Activated naive CD4-positive, alpha-beta T cell treated with anti-CD3 and anti-CD28 coated beads for 36 hours (primary cell): ENCODE results near the gene ZSWIM8. TPM values are rescaled to one million over a fixed set of nuclear protein-coding genes. Genes with fewer than 3 reads are reported as not detected.
A peak's percentile ranks its signal among the peaks of the same experiment; 100 is the strongest.
"Not testable (repeated sequence)": the region's sequence is repeated elsewhere in the genome, so short reads cannot be mapped to it uniquely, and the experiment has no call there.

Experiments
- CTCF ChIA-PET: fragments of 350-600 bp; sonication (Branson Sonifier 250); formaldehyde crosslinking; loops from one replicate; lab custom pipeline; 2021; ENCODE audit warnings: antibody characterized with exemption; lab: Charles Lee
- DNase-seq: peaks from one replicate; pipeline ENCODE4 v3.0.0-alpha.2; 2020
- H3K27ac Mint-ChIP-seq: one replicate; pipeline ENCODE4 v1.8.0; 2021; ENCODE audit warnings: mild to moderate bottlenecking, mixed read lengths
- H3K27me3 Mint-ChIP-seq: one replicate; pipeline ENCODE4 v1.8.0; 2021; ENCODE audit warnings: low read depth, mixed read lengths
- H3K36me3 Mint-ChIP-seq: one replicate; pipeline ENCODE4 v1.8.0; 2021; ENCODE audit warnings: low read depth, mixed read lengths
- H3K4me1 Mint-ChIP-seq: one replicate; pipeline ENCODE4 v1.8.0; 2021; ENCODE audit warnings: low read depth, mixed read lengths
- H3K4me3 Mint-ChIP-seq: one replicate; pipeline ENCODE4 v1.8.0; 2021; ENCODE audit warnings: mild to moderate bottlenecking, moderate library complexity, mixed read lengths
- H3K9me3 Mint-ChIP-seq: one replicate; pipeline ENCODE4 v1.8.0; 2021; ENCODE audit warnings: mixed read lengths
- intact Hi-C: fragments of 100-400 bp; cut with micrococcal nuclease; formaldehyde crosslinking; loops from one replicate; pipeline ENCODE4 v1.15.1; 2023
- total RNA-seq, 2 experiments: library from RNA; stranded (reverse); gene quantifications; one replicate each; pipeline ENCODE4 v1.2.3, GENCODE V29; 2021

The ZSWIM8 gene
- total RNA-seq, 2 experiments from 2014 or later = 25.8 to 26.7 TPM

GRCh38 chr10:73774637-73775036, 10.8 kb upstream of the ZSWIM8 start:
- H3K27me3 Mint-ChIP-seq = no peaks in the 10 kb centered on the region

DNA sequence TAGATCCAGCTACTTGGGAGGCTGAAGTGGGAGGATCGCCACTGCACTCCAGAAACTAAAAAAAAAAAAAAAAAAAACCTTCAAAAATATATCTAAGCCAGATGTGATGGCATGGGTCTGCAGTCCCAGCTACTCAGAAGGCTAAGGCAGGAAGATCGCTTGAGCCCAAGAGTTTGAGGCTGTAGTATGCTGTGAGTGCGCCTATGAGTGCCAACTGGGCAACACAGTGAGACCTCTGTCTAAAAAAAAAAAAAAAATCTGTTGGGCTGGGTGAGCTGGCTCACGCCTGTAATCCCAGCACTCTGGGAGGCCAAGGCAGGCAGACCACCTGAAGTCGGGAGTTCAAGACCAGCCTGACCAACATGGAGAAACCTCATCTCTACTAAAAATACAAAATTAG, 6.4 kb upstream of the ZSWIM8 start:
- no peak for DNase-seq
- H3K9me3 Mint-ChIP-seq = no peaks in the 10 kb centered on the region
- intact Hi-C loops = no loop called here
- H3K27ac Mint-ChIP-seq = no peak overlapping the region
- H3K27me3 Mint-ChIP-seq = no peaks in the 10 kb centered on the region
- peaks cover 26% of the 10 kb centered on the region for H3K36me3 Mint-ChIP-seq
- CTCF ChIA-PET = no interaction called here
- peaks cover 54% of the 10 kb centered on the region for H3K4me1 Mint-ChIP-seq
- H3K4me3 Mint-ChIP-seq = no peak overlapping the region

More at GRCh38 chr10:73774637-73775036, 10.8 kb upstream of the ZSWIM8 start:
- peaks cover 41% of the 10 kb centered on the region for H3K36me3 Mint-ChIP-seq
- no peaks in the 10 kb centered on the region for H3K9me3 Mint-ChIP-seq
- H3K4me3 Mint-ChIP-seq = peak overlapping the region; percentile 93
- DNase-seq = no peak
- intact Hi-C loops = loop anchor here (5.0 kb wide), 3 partner anchors 147 to 277 kb away; partner anchors contain the start of gene PPP3CB
- CTCF ChIA-PET = interaction anchor here (1.2 to 3.4 kb wide), 2 partner anchors 12 to 166 kb away, joined by 4 to 9 read pairs; no protein-coding TSS in a partner anchor
- H3K4me1 Mint-ChIP-seq = peaks cover 31% of the 10 kb centered on the region
- no peak overlapping the region for H3K27ac Mint-ChIP-seq

DNA sequence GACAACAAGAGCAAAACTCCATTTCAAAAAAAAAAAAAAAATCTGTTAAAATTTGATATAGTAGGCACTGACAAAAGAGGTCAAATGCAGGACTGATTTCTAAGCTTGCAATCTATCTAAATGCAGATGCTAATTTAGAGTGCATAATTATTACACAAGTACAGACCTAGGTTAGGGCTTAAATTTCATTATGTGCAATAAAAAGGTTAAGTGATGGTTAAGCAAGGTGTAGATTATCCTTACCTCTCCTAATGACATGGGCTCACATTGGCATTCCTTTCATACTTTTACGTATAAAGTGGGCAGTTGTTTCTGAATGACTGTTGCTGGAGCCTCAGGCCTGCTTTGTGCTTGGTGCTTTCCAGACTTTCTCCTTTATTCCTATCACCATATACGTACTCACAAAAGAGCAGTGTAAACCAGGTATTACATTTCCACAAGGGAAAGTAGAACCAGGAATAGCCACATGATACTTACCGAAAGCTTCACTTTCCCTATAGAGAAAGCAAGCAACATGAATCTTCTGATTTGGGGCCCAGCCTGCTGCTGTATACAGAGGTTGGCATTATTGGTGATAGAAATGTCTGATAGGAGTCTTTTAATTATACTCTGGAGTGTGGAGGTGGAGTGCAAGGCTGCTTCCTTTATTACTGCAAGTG, 5.7 kb upstream of the ZSWIM8 start:
- intact Hi-C loops = no loop called here
- Mint-ChIP-seq H3K27ac (peak overlapping the region; percentile 27), H3K9me3 (no peaks in the 10 kb centered on the region), H3K4me3 (peak overlapping the region; percentile 8), H3K36me3 (peaks cover 21% of the 10 kb centered on the region), H3K27me3 (no peaks in the 10 kb centered on the region), H3K4me1 (peaks cover 52% of the 10 kb centered on the region)
- DNase-seq = no peak
- CTCF ChIA-PET = interaction anchor here (4.2 kb wide), 1 partner anchor 11 kb away, joined by 17 read pairs; no protein-coding TSS in a partner anchor

- intact Hi-C loops = no loop called here
- Mint-ChIP-seq H3K27me3 (no peaks in the 10 kb centered on the region), H3K36me3 (peaks cover 19% of the 10 kb centered on the region), H3K9me3 (no peaks in the 10 kb centered on the region), H3K4me1 (peaks cover 50% of the 10 kb centered on the region), H3K27ac (no peak overlapping the region), H3K4me3 (peak overlapping the region; percentile 98)
- no peak for DNase-seq
- CTCF ChIA-PET = interaction anchor here (0.5 to 4.2 kb wide), 2 partner anchors 12 to 204 kb away, joined by 3 to 17 read pairs; no protein-coding TSS in a partner anchor
Observed at GRCh38 chr10:73780301-73780700, 5.1 kb upstream of the ZSWIM8 start.

DNA sequence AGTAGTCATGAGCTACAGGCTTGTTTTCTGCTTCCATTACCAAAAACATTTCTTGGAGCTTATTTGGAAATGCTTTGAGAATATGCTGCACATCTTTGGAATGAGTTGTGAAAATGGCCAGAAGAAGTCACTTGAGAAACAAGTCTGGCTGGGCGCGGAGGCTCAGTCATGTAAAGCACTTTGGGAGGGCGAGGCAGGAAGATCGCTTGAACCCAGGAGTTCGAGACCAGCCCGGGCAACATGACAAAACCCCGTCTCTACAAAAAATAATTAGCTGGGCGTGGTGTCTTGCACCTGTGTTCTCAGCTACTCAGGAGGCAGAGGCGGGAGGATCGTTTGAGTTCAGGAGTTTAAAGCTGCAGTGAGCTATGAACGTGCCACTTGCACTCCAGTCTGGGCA, 4.4 kb upstream of the ZSWIM8 start:
- peak overlapping the region; percentile 98 for H3K4me3 Mint-ChIP-seq
- H3K4me1 Mint-ChIP-seq = peaks cover 46% of the 10 kb centered on the region
- CTCF ChIA-PET = interaction anchor here (0.5 to 4.2 kb wide), 5 partner anchors 8 to 204 kb away, joined by 3 to 17 read pairs (median 4); a partner anchor contains a TSS
- H3K27me3 Mint-ChIP-seq = no peaks in the 10 kb centered on the region
- intact Hi-C loops = no loop called here
- H3K36me3 Mint-ChIP-seq = peaks cover 12% of the 10 kb centered on the region
- H3K27ac Mint-ChIP-seq = peak overlapping the region; percentile 98
- no peaks in the 10 kb centered on the region for H3K9me3 Mint-ChIP-seq
- no peak for DNase-seq

DNA sequence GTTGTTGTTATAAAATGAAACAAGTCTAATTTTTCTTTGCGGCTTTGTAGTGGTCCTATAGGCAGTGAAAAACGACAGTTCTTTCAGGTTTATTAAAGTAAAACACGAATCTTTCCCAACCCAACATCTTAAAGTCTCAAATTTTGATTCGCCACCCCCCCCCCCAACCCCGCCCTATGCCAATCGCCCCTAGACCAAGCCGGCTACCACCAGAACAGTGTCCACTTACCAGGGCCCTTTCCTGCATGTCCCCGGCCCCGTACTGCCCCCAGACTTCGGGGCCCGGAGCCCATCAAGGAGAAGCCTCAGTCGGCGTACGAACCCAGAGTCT, 3.9 kb upstream of the ZSWIM8 start:
- peak overlapping the region; percentile 98 for H3K27ac Mint-ChIP-seq
- peaks cover 12% of the 10 kb centered on the region for H3K36me3 Mint-ChIP-seq
- H3K4me3 Mint-ChIP-seq = peak overlapping the region; percentile 98
- intact Hi-C loops = no loop called here
- no peaks in the 10 kb centered on the region for H3K9me3 Mint-ChIP-seq
- H3K4me1 Mint-ChIP-seq = peaks cover 51% of the 10 kb centered on the region
- CTCF ChIA-PET = interaction anchor here (0.7 to 4.2 kb wide), 5 partner anchors 9 to 147 kb away, joined by 4 to 17 read pairs (median 4); a partner anchor contains a TSS
- no peaks in the 10 kb centered on the region for H3K27me3 Mint-ChIP-seq
- DNase-seq = no peak

DNA sequence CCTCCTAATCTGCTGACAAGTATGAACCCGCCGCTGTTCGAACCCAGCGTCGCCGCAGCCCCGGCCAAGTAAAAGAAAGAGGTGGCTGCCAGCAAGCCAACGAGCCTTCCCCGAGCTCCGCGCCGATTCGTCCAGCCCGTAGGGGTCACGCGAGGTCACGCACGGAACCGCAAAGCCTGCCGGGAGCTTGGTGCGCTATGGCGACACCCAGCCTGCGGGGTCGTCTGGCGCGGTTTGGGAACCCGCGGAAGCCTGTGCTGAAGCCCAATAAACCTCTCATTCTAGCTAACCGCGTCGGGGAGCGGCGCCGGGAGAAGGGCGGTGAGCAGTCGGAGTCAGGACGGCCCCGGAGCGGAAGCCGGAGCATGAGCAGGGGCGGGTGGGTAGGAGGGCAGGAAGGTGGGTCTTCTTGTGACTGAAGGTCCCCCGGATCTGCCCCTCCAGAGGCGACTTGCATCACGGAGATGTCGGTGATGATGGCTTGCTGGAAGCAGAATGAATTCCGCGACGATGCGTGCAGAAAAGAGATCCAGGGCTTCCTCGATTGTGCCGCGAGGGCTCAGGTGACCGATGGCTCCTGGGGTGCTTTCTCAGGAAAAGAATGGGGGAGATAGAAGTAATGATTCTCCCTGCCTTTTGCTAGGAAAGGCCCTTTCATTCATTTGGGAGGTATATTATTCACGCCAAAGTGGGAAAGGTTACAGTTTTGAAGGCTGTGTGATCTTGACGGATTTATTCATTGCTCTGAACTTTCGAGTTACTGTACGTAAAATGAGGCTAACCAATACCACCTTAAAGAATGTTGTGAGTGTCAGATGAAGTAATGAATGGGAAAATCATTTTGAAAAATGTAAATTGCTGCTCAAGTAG, 3.3 kb upstream of the ZSWIM8 start, which contains the start of gene CHCHD1:
CHCHD1 (plus strand) TSS at position 170 of the 870 bp plus-strand sequence; CDS start at position 198, 28 bp downstream.
- Mint-ChIP-seq H3K4me3 (peak within 1 kb of the TSS; percentile 98), H3K36me3 (peaks cover 8% of the 10 kb centered on the region), H3K4me1 (peaks cover 50% of the 10 kb centered on the region), H3K9me3 (no peaks in the 10 kb centered on the region), H3K27me3 (no peaks in the 10 kb centered on the region), H3K27ac (peak within 1 kb of the TSS; percentile 98)
- peak; percentile 97 for DNase-seq
- intact Hi-C loops = loop anchor here (2.0 kb wide), 1 partner anchor 535 kb away; the partner anchor contains the start of gene DNAJC9
- CTCF ChIA-PET = interaction anchor here (0.7 to 4.2 kb wide), 5 partner anchors 10 to 147 kb away, joined by 4 to 17 read pairs (median 4); a partner anchor contains a TSS

DNA sequence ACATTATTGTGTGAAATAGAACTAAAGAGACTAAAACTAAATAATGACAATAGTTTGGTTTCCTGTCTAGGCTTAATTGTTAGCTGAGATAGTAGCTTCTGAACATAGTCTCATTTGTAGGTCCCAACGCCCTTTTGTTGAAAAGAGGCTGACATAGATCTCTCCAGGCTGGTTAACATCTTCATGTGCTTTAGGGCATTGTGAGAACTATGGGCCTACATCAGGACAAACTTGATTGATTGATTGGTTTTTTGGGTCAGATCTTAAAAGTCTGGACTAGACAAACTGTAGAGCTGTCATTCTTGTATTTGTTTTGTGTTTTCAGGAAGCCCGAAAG, 2.7 kb upstream of the ZSWIM8 start:
- CTCF ChIA-PET = interaction anchor here (1.0 to 4.2 kb wide), 2 partner anchors 10 to 14 kb away, joined by 5 to 17 read pairs; a partner anchor contains a TSS
- no peaks in the 10 kb centered on the region for H3K9me3 Mint-ChIP-seq
- DNase-seq = no peak
- peak overlapping the region; percentile 98 for H3K4me3 Mint-ChIP-seq
- H3K36me3 Mint-ChIP-seq = peaks cover 4% of the 10 kb centered on the region
- H3K27me3 Mint-ChIP-seq = no peaks in the 10 kb centered on the region
- intact Hi-C loops = loop anchor here (2.0 kb wide), 1 partner anchor 536 kb away; the partner anchor contains the start of gene DNAJC9
- H3K4me1 Mint-ChIP-seq = peaks cover 50% of the 10 kb centered on the region
- peak overlapping the region; percentile 98 for H3K27ac Mint-ChIP-seq

DNA sequence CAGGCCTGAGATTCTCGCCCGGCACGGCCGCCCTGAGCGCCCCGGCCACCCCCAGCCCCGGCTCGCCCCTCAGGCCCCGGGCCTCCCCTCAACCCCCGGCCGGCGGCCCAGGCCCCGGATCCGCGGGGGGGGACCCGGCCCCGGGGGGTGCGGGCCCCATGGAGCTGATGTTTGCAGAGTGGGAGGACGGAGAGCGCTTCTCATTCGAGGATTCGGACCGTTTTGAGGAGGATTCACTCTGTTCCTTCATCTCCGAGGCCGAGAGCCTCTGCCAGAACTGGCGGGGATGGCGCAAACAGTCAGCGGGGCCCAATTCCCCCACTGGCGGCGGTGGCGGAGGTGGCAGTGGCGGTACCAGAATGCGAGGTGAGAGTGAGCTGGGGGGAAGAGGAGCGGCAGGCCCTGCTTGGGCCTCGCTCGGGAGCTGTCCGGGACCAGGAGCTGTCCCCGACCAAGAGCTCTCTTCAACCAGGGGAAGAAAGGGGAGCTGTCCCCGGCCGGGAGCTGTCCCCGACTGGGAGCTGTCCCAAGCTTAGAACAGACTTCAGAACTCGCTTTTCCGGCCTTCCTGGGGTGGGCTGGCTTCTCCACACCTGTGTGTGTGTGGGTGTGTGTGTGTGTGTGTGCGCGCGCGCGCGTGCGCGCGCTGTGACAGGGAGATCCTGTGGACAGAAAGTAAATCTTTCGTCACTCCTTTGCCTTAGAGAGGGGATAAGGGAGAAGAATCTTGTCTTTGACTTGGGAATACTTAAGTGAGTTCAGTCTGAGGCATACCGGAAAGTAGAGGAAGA, 510 bp downstream of the ZSWIM8 start:
- Mint-ChIP-seq H3K4me1 (peaks cover 37% of the 10 kb centered on the region), H3K9me3 (no peaks in the 10 kb centered on the region), H3K36me3 (peaks cover 4% of the 10 kb centered on the region), H3K27ac (peak overlapping the region; percentile 97), H3K27me3 (no peaks in the 10 kb centered on the region), H3K4me3 (peak overlapping the region; percentile 98)
- CTCF ChIA-PET = interaction anchor here (1.0 to 1.6 kb wide), 3 partner anchors 13 to 94 kb away, joined by 3 to 11 read pairs (median 9); a partner anchor contains a TSS
- intact Hi-C loops = loop anchor here (1.0 kb wide), 5 partner anchors 14 to 365 kb away; partner anchors contain the start of genes ADK, NDST2 and SEC24C
- peak; percentile 50 for DNase-seq

GRCh38 chr10:73786512-73786885, 1.1 kb downstream of the ZSWIM8 start:
- H3K4me1 Mint-ChIP-seq = peaks cover 34% of the 10 kb centered on the region

GRCh38 chr10:73787031-73787800, 1.8 kb downstream of the ZSWIM8 start:
- CTCF ChIA-PET = interaction anchor here (1.5 to 1.6 kb wide), 3 partner anchors 14 to 22 kb away, joined by 5 to 11 read pairs (median 9); a partner anchor contains a TSS
- Mint-ChIP-seq H3K4me1 (peaks cover 32% of the 10 kb centered on the region), H3K4me3 (peak overlapping the region; percentile 14), H3K36me3 (peaks cover 10% of the 10 kb centered on the region)
- H3K27me3 Mint-ChIP-seq, H3K27ac Mint-ChIP-seq, DNase-seq, H3K9me3 Mint-ChIP-seq, intact Hi-C loops: not testable (repeated sequence)

More at GRCh38 chr10:73786512-73786885, 1.1 kb downstream of the ZSWIM8 start:
- H3K4me3 Mint-ChIP-seq = peak overlapping the region; percentile 98
- DNase-seq = no peak
- intact Hi-C loops = no loop called here
- CTCF ChIA-PET = interaction anchor here (1.0 to 1.6 kb wide), 4 partner anchors 14 to 94 kb away, joined by 3 to 11 read pairs (median 7); a partner anchor contains a TSS
- H3K27ac Mint-ChIP-seq = peak overlapping the region; percentile 62
- no peaks in the 10 kb centered on the region for H3K27me3 Mint-ChIP-seq
- no peaks in the 10 kb centered on the region for H3K9me3 Mint-ChIP-seq
- peaks cover 9% of the 10 kb centered on the region for H3K36me3 Mint-ChIP-seq
